Measurements from ENCODE around the gene NAA15. TPM values are rescaled to one million over a fixed set of nuclear protein-coding genes. Genes with fewer than 3 reads are reported as not detected.
A peak's percentile ranks its signal among the peaks of the same experiment; 100 is the strongest.

NAA15 gene
- total and polyA plus RNA-seq, 2 donors (not counting 3 experiments of a cell fraction or from before 2014, with no cell fraction given) = 4.5 to 67.9 TPM

DNA sequence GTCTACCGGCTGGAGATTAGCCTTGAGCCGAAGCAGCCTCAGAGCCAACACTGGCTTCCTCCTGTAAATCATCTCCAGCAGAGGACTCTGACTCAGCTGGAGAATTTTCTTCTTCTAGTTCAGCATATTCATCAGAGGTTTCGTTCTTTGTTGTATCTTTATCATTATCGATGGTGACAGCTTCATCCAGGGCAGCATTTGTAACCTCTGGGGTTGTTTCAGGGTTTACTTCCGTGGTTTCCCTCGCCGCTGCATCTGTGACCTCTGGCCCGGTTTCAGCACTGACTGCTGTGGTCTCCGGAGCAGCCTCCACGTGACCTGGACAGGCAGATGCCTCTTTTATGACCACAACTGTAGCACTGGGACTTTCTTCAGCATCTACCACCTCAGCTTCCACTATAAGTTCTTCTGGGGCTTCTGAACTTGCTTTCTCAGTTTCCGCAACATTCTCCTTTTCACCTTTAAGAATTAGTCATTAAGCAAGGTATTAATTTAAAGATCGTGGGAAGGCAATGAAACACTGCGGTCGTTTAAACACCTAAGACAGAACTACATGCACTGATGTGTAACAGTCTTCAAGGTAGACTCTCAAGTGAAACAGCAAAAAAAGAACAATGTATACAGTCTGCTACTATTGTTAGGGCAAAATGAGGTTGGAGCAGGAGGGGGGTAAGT, 34.6 kb upstream of the NAA15 start:
- Histone ChIP-seq H3K27me3 (ENCODE audit: control insufficient read depth in 2 of 2, insufficient read depth in 2 of 2, low read length in 2 of 2) (no peaks in the 10 kb centered on the region), H2AFZ (ENCODE audit: low read depth, low read length) (peak overlapping the region; percentile 24), H3K9me3 (replicated peaks; ENCODE audit: control insufficient read depth, insufficient read depth, low read length) (no peaks in the 10 kb centered on the region), H3K27ac (ENCODE audit: insufficient read depth, low read depth, low read length) (peak overlapping the region; percentile 54), H4K20me1 (replicated peaks; ENCODE audit: control insufficient read depth, extremely low read depth, insufficient read depth, low read length) (no peaks in the 10 kb centered on the region), H3K79me2 (ENCODE audit: control insufficient read depth, insufficient read depth, low read length) (no peaks in the 10 kb centered on the region), H3K4me3 (replicated peaks in 1 of 3; ENCODE audit: insufficient read depth in 1 of 3, low read depth in 1 of 3, low read length in 3 of 3) (peak overlapping the region in 2 of 3 experiments; percentile 17 to 20), H3K36me3 (ENCODE audit: control insufficient read depth in 2 of 2, extremely low read depth in 1 of 2, insufficient read depth in 2 of 2, low read length in 2 of 2) (no peaks in the 10 kb centered on the region), H3K9me1 (replicated peaks; ENCODE audit: control insufficient read depth, extremely low read depth, insufficient read depth, low read length) (no peaks in the 10 kb centered on the region), H3K4me2 (ENCODE audit: insufficient read depth, low read length) (peak overlapping the region; percentile 90), H3K4me1 (ENCODE audit: control insufficient read depth, extremely low read depth, insufficient read depth, low read length) (peaks cover 14% of the 10 kb centered on the region), H3K9ac (replicated peaks; ENCODE audit: extremely low read depth, insufficient read depth, low read length) (peak overlapping the region; percentile 1)
- peak; percentile 87 for DNase-seq (ENCODE audit: low read depth, low spot score)
- CTCF ChIA-PET = interaction anchor here (0.7 to 2.3 kb wide), 13 partner anchors 8 to 236 kb away, joined by 3 to 23 read pairs (median 5); partner anchors contain the start of gene NAA15
- intact Hi-C loops (cut with micrococcal nuclease) (no loop called here), dilution Hi-C loops (cut with MboI; ENCODE audit: extremely low pct_ligation_motif_present, low sequenced_read_pairs) (no loop called here)
- FAIRE-seq = peak; percentile 83
- TF ChIP-seq JUN (IDR thresholded peaks at IDR 0.05; ENCODE audit: borderline replicate concordance, insufficient read depth, insufficient read length, low read depth) (no peak), GATA2 (IDR thresholded peaks at IDR 0.05; ENCODE audit: insufficient read depth, insufficient read length, low read depth, low read length) (peak; percentile 79), MYC (IDR thresholded peaks at IDR 0.05; ENCODE audit: low read depth, low read length) (no peak), EZH2 (IDR thresholded peaks at IDR 0.05; ENCODE audit: borderline replicate concordance, low read depth, low read length, severe bottlenecking) (no peak), POLR2A (IDR thresholded peaks at IDR 0.05; ENCODE audit: low read depth, low read length) (peak; percentile 42), FOS (IDR thresholded peaks at IDR 0.05; ENCODE audit: borderline replicate concordance, insufficient read depth, low read length) (peak; percentile 37), POLR2AphosphoS5 (IDR thresholded peaks at IDR 0.05; ENCODE audit: insufficient read depth, low read depth, low read length) (peak; percentile 63)
- TF ChIP-seq, protein P1, sequence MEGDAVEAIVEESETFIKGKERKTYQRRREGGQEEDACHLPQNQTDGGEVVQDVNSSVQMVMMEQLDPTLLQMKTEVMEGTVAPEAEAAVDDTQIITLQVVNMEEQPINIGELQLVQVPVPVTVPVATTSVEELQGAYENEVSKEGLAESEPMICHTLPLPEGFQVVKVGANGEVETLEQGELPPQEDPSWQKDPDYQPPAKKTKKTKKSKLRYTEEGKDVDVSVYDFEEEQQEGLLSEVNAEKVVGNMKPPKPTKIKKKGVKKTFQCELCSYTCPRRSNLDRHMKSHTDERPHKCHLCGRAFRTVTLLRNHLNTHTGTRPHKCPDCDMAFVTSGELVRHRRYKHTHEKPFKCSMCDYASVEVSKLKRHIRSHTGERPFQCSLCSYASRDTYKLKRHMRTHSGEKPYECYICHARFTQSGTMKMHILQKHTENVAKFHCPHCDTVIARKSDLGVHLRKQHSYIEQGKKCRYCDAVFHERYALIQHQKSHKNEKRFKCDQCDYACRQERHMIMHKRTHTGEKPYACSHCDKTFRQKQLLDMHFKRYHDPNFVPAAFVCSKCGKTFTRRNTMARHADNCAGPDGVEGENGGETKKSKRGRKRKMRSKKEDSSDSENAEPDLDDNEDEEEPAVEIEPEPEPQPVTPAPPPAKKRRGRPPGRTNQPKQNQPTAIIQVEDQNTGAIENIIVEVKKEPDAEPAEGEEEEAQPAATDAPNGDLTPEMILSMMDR (IDR thresholded peaks at IDR 0.05; ENCODE audit: extremely low read depth in 1 of 2, insufficient read depth in 1 of 2, low read depth in 1 of 2, low read length in 2 of 2) = no peak
- TF ChIP-seq, protein P2, sequence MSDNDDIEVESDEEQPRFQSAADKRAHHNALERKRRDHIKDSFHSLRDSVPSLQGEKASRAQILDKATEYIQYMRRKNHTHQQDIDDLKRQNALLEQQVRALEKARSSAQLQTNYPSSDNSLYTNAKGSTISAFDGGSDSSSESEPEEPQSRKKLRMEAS (IDR thresholded peaks at IDR 0.05; ENCODE audit: insufficient read depth, insufficient read length) = peak; percentile 93
- POLR2A ChIA-PET = interaction anchor here (0.6 kb wide), 1 partner anchor 19 kb away, joined by 4 read pairs; no protein-coding TSS in a partner anchor
- BruUV-seq (replicated peaks) = no TSS peak

Data from endothelial cell of umbilical vein (primary cell).